ENCODE measurements around the gene SNED1. TPM values are rescaled to one million over a fixed set of nuclear protein-coding genes. Genes with fewer than 3 reads are reported as not detected.

Gene SNED1
- polyA plus RNA-seq, 3 donors = 0.02 to 3.4 (median 0.12) TPM

GRCh38 chr2:241130316-241130715, 131.9 kb downstream of the SNED1 start:
- Mint-ChIP-seq H3K27me3 (ENCODE audit: low read depth in 3 of 3) (no peaks in the 10 kb centered on the region), H3K36me3 (peaks cover 13 to 35% of the 10 kb centered on the region in 2 donors), H3K4me3 (no peak overlapping the region), H3K4me1 (peaks cover 8% of the 10 kb centered on the region), H3K27ac (no peak overlapping the region), H3K9me3 (no peaks in the 10 kb centered on the region)
- no peak for DNase-seq
- H3K9me3 ChIP-seq (replicated peaks in 1 of 2; ENCODE audit: control insufficient read depth in 1 of 2, insufficient read depth in 1 of 2, low read length in 2 of 2) = no peaks in the 10 kb centered on the region
- no peak overlapping the region for H3K4me3 ChIP-seq (replicated peaks in 1 of 3; ENCODE audit: low read depth in 2 of 3, low read length in 3 of 3)
- H3K36me3 ChIP-seq (replicated peaks in 1 of 2; ENCODE audit: control insufficient read depth in 1 of 2, insufficient read depth in 2 of 2, low read length in 2 of 2) = peaks cover 5 to 6% of the 10 kb centered on the region in 2 donors
- intact Hi-C loops (cut with micrococcal nuclease) = no loop called here
- no peaks in the 10 kb centered on the region for H3K79me2 ChIP-seq (ENCODE audit: insufficient read depth, low read length)
- H3K9ac ChIP-seq (ENCODE audit: insufficient read depth, low read length, poor library complexity, severe bottlenecking) = no peak overlapping the region
- no peak overlapping the region for H2AFZ ChIP-seq (ENCODE audit: insufficient read depth, low read depth, low read length, poor library complexity, severe bottlenecking)
- TF ChIP-seq, protein P1, sequence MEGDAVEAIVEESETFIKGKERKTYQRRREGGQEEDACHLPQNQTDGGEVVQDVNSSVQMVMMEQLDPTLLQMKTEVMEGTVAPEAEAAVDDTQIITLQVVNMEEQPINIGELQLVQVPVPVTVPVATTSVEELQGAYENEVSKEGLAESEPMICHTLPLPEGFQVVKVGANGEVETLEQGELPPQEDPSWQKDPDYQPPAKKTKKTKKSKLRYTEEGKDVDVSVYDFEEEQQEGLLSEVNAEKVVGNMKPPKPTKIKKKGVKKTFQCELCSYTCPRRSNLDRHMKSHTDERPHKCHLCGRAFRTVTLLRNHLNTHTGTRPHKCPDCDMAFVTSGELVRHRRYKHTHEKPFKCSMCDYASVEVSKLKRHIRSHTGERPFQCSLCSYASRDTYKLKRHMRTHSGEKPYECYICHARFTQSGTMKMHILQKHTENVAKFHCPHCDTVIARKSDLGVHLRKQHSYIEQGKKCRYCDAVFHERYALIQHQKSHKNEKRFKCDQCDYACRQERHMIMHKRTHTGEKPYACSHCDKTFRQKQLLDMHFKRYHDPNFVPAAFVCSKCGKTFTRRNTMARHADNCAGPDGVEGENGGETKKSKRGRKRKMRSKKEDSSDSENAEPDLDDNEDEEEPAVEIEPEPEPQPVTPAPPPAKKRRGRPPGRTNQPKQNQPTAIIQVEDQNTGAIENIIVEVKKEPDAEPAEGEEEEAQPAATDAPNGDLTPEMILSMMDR (IDR thresholded peaks at IDR 0.05) = no peak
- H3K27me3 ChIP-seq (ENCODE audit: control insufficient read depth in 2 of 2, insufficient read depth in 2 of 2, low read length in 2 of 2) = no peaks in the 10 kb centered on the region
- 94% methylated on average over 14 of the region's 16 CpGs for WGBS (ENCODE audit: insufficient coverage)
- H3K4me2 ChIP-seq (replicated peaks; ENCODE audit: extremely low read depth, low read length, poor library complexity, severe bottlenecking) = no peak overlapping the region
- H4K20me1 ChIP-seq (ENCODE audit: insufficient read depth, low read length) = no peaks in the 10 kb centered on the region
- no peak overlapping the region for H3K27ac ChIP-seq (ENCODE audit: low read depth in 1 of 2, low read length in 2 of 2)
- no peaks in the 10 kb centered on the region for H3K4me1 ChIP-seq (ENCODE audit: control insufficient read depth in 1 of 2, insufficient read depth in 2 of 2, low read length in 2 of 2)

DNA sequence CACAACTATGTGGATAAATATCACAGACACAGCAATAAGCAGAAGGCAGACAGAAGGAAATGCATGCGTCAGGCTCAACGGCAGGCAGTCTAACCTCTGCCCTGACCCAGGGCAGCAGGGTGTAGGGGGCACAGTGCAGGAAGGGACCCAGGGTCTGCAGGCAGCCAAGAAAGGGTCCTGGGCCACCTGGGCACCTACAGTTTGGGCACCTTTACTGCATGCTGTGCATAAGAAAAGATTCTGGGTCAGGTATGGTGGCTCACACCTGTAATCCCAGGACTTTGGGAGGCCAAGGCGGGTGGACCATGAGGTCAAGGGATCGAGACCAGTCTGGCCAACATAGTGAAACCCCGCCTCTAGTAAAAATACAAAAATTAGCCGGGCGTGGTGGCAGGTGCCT, 133.1 kb downstream of the SNED1 start:
- no peak overlapping the region for H3K4me3 ChIP-seq (replicated peaks in 1 of 3; ENCODE audit: low read depth in 2 of 3, low read length in 3 of 3)
- peaks cover 8% of the 10 kb centered on the region for H3K4me1 Mint-ChIP-seq
- peak overlapping the region in 1 of 7 donors; percentile 68 for H3K27ac Mint-ChIP-seq
- no peak overlapping the region for H3K4me2 ChIP-seq (replicated peaks; ENCODE audit: extremely low read depth, low read length, poor library complexity, severe bottlenecking)
- no peaks in the 10 kb centered on the region for H4K20me1 ChIP-seq (ENCODE audit: insufficient read depth, low read length)
- no peaks in the 10 kb centered on the region for H3K9me3 Mint-ChIP-seq
- DNase-seq = no peak
- H3K36me3 Mint-ChIP-seq = peaks cover 16 to 36% of the 10 kb centered on the region in 2 donors
- no peak overlapping the region for H2AFZ ChIP-seq (ENCODE audit: insufficient read depth, low read depth, low read length, poor library complexity, severe bottlenecking)
- no peaks in the 10 kb centered on the region for H3K9me3 ChIP-seq (replicated peaks in 1 of 2; ENCODE audit: control insufficient read depth in 1 of 2, insufficient read depth in 1 of 2, low read length in 2 of 2)
- no peaks in the 10 kb centered on the region for H3K27me3 Mint-ChIP-seq (ENCODE audit: low read depth in 3 of 3)
- H3K9ac ChIP-seq (ENCODE audit: insufficient read depth, low read length, poor library complexity, severe bottlenecking) = no peak overlapping the region
- TF ChIP-seq, protein P1 (IDR thresholded peaks at IDR 0.05) = no peak
- peaks cover 5 to 7% of the 10 kb centered on the region in 2 donors for H3K36me3 ChIP-seq (replicated peaks in 1 of 2; ENCODE audit: control insufficient read depth in 1 of 2, insufficient read depth in 2 of 2, low read length in 2 of 2)
- intact Hi-C loops (cut with micrococcal nuclease) = no loop called here
- no peaks in the 10 kb centered on the region for H3K79me2 ChIP-seq (ENCODE audit: insufficient read depth, low read length)
- no peak overlapping the region for H3K27ac ChIP-seq (ENCODE audit: low read depth in 1 of 2, low read length in 2 of 2)
- no peaks in the 10 kb centered on the region for H3K27me3 ChIP-seq (ENCODE audit: control insufficient read depth in 2 of 2, insufficient read depth in 2 of 2, low read length in 2 of 2)
- WGBS (ENCODE audit: insufficient coverage) = 96% methylated on average over 6 of the region's 7 CpGs
- H3K4me1 ChIP-seq (ENCODE audit: control insufficient read depth in 1 of 2, insufficient read depth in 2 of 2, low read length in 2 of 2) = no peaks in the 10 kb centered on the region
- H3K4me3 Mint-ChIP-seq = no peak overlapping the region

Data from CD14-positive monocyte (primary cell).